Inferior parietal cortex (tissue), 1 donor: Measurements from ENCODE around the gene CA14.
"Not testable (repeated sequence)": the region's sequence is repeated elsewhere in the genome, so short reads cannot be mapped to it uniquely, and the experiment has no call there.

Source experiments
- DNase-seq: peaks from one replicate; pipeline ENCODE4 v3.0.0-alpha.2; 2016; ENCODE audit errors: extremely low spot score

CA14 gene

DNA sequence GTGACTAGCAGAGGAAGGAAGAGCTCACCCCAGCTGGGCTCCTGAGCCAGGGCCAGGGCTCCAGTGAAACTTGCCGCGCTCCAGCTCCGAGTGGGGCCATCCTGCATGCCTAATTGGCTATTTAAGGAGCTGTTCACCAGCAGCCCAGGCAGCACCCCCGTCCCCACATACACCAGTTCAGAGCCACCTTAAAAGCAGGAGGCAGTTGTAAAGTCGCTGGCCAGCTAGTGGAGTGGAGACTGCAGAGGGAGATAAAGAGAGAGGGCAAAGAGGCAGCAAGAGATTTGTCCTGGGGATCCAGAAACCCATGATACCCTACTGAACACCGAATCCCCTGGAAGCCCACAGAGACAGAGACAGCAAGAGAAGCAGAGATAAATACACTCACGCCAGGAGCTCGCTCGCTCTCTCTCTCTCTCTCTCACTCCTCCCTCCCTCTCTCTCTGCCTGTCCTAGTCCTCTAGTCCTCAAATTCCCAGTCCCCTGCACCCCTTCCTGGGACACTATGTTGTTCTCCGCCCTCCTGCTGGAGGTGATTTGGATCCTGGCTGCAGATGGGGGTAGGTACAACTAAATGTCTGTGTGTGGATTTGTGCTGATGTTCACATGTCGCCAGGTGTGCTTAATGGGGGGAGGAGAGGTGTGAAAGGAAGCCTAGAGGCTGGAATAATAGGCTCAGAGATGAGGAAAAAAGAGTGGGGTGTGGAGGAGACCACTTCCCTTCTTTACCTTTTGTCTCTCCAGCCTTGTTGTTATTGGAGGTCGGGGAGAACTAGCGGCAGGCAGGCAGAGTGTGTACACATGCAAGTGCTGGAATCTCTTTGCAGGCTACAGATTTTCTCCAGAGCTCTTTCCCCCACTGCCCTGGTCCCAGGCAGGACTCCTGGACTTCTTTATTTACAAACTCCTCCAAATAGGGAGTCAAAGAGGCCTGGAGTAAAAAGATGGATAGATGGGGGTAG is at the start of gene CA14:
TSS of gene CA14 (plus strand) at position 151 of the 962 bp plus-strand sequence. CDS start at position 506, 355 bp downstream.
- DNase-seq, result peak; percentile 30

DNA sequence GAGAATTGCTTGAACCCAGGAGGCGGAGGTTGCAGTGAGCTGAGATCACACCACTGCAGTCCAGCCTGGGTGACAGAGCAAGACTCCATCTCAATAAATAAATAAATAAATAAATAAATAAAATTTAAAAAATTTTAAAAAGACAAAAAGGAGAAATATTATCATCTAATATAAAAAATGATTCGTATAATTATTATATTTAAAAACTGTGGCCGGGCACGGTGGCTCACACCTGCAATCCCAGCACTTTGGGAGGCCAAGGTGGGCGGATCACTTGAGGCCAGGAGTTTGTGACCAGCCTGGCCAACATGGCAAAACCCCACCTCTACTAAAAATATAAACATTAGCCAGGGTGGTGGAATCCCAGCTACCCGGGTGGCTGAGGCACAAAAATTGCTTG is 49.1 kb upstream of the CA14 start:
- DNase-seq, result not testable (repeated sequence)

GRCh38 chr1:150210091-150210490 is 47.5 kb upstream of the CA14 start:
- no peak for DNase-seq

DNA sequence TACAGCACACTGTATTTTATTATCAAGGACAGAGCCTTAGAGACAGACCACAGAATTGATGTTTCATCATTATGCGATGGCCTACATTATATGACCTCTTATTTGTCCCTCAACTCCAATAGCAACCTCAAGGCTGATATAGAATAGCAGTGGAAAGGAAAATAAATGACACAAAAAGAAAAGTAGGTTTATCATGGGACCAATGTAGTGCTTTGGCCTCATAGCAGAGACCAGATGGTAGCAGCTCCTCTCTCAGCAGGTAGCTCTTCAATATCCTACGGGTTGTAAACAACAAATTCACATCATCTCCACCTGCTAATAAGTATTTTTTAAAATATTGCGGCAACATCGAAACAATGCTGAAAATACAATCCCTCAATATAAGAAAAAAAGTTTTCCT is 46.9 kb upstream of the CA14 start:
- no peak for DNase-seq

DNA sequence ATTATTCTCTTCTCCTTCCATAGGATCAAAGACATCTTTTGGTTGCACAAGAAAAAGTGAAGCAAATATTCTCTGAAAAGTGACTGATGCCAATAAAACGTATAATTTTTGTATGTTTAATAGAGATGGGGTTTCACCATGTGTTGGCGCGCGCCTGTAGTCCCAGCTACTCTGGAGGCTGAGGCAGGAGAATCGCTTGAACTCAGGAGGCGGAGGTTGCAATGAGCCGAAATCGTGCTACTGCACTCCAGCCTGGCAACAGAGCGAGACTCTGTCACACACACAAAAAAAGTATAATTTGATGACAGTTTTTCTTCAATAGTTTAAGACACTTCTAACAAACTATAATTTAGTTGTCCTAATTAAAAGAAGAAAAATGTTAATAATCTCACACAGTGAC is 45.5 kb upstream of the CA14 start:
- DNase-seq, result no peak

DNA sequence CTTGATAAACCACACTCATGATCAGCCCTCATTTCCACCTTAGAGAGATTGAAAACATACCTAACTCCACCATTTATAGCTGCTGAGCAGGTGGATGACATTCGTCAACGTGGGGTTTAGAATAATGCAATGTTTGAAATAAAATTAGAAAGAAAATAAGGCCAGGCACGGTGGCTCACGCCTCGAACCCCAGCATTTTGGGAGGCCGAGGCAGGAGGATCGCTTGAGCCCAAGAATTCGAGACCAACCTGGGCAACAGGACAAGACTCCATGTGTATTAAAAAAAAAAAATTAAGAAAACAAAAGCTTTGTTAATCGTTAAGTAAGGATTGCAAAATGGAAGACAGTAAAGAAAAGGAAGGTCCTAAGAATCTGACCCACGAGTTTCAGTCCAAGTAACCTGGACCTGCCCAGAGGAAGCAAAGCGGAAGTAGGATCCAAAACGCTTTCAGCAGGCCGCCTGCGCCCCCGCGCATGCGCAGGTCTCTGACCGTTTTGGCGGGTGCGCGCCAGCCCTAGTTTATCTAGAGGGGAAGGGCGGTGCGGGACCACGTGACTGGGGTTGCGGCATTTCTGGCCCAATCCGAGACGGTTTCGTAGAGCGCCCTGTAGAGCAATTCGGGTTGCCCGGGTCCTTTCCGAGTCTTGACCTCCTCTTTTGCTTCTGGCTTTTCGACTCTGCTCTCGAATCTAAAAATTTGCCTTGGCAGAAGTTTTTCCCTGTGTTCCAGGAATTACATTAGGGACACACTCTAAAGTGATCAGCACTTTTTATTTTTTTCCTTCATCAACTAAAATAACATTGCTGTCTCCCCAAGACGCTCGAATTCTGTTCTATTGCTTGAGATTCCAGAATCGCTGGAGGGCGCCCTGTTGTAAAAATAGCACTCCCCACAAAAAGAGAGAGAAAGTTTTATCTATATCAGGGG is 44.1 kb upstream of the CA14 start:
- peak; percentile 94 for DNase-seq

- DNase-seq, result not testable (repeated sequence)
These were observed 43.3 kb upstream of the CA14 start for GRCh38 chr1:150214099-150214756.

DNA sequence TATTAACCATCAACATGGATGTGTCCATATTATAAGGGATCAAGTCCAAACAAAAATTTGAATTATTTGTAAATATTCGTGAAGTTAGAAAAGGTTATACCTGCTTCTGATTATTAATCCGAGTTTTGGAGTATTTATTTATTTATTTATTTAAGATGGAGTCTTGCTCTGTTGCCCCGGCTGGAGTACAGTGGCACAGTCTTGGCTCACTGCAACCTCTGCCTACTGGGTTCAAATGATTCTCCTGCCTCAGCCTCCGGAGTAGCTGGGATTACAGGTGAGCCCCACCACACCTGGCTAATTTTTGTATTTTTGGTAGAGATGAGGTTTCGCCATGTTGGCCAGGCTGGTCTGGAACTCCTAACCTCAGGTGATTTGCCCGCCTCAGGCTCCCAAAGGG is 41.7 kb upstream of the CA14 start:
- DNase-seq, result not testable (repeated sequence)

GRCh38 chr1:150221552-150221951 is 36.0 kb upstream of the CA14 start:
- DNase-seq, result peak; percentile 57

DNA sequence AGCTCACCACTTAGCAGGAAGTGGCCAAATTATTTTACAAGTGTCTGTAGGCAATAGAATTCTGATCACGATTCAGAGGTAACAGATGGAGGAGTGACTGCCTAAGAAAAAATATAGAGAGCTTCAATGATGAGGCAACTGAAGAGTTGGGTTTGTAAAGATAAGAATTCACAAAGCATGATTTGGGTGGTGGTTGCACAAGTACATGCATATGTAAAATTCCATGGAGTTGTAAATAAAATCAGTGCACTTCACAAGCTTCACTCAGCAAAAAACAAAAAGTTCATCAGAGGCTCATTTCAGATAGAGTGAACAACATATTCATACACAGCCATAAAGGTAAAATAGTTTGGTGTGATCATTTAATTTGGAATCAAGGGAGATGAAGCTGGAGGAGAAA is 32.6 kb upstream of the CA14 start:
- DNase-seq, result no peak

DNA sequence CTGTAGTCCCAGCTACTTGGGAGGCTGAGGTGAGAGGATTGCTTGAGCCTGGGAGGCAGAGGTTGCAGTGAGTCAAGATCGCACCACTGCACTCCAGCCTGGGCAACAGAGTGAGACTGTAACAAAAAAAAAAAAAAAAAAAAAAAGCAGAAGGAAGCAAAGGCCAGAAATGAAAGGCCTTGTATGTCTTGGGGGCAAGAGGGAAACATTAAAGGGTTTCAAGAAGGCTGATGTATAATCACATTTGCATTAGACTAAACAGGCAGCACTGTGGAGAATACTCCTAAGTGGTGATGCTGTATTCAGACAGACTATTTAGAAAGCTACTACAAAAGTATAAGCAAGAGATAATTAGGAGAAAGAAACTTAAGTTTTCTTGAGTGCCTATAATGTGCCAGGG is 32.0 kb upstream of the CA14 start:
- DNase-seq, result no peak

DNA sequence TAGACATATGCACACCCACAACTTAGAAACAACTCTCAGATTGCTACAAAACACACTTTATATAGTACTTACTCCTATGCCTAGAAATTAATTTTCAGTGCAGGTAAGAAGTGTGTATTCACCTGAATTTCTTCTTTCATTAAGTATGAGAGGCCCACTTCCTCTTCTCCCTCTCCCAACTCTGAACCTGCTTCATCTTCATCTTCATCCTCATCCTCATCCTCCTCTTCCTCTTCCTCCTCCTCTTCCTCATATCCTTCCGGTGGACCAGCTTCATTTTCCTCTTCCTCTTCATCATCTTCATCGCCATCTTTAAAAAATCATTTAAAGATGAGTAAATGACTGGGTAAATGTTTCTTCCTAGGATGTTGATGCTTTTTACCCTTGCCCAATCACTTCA is 31.1 kb upstream of the CA14 start:
- DNase-seq, result no peak

GRCh38 chr1:150227228-150227627 is 30.3 kb upstream of the CA14 start:
- DNase-seq, result no peak

- DNase-seq, result not testable (repeated sequence)
These were observed 29.3 kb upstream of the CA14 start for GRCh38 chr1:150228246-150228645.

DNA sequence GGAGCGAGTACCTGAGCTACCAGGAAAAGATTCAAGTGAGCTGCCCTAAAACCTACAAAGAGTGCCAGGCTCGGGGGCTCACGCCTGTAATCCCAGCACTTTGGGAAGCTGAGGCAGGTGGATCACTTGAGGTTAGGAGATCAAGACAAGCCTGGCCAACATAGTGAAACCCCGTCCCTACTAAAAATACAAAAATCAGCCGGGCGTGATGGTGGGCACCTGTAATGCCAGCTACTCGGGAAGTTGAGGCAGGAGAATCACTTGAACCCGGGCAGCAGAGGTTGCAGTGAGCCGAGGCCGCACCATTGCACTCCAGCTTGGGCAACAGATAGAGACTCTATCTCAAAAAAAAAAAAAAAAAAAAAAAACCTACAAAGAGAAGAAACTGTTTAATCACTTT is 24.7 kb upstream of the CA14 start:
- DNase-seq, result not testable (repeated sequence)

- DNase-seq, result peak; percentile 20
These were observed 23.9 kb upstream of the CA14 start for GRCh38 chr1:150233359-150234308.

- DNase-seq, result no peak
These were observed 23.3 kb upstream of the CA14 start for GRCh38 chr1:150234309-150234565.

GRCh38 chr1:150234566-150235293 is 22.8 kb upstream of the CA14 start:
- peak; percentile 73 for DNase-seq

GRCh38 chr1:150235294-150235851 is 22.2 kb upstream of the CA14 start:
- no peak for DNase-seq
